TTC549 (cell line): ENCODE measurements around the gene TTC6.

Source experiments
- FAIRE-seq: peaks from 2 replicates; lab custom pipeline; 2012; peaks lifted over from hg19 to GRCh38; lab: Jason Lieb, UNC

The TTC6 gene

DNA sequence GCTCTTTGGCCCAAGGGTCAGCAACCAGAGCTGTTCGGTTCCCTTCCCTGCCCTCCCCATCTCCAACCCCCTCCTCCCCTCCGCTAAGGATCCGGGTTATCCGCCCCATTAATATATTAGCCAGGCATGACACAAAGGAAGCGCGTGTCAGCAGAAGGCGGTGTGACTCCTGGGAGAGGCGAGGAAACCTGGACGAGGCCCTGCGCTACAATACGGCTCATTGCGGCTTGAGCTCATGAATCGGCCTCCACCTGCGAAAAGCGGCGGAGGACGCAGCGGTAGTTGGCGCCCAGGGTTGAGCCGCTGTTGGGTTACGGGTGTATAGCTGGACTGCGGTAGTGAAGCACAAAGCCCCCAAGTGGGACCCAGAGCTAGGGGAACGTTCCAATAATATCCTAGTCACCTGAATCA, 10.3 kb upstream of the TTC6 start:
- FAIRE-seq = no peak

DNA sequence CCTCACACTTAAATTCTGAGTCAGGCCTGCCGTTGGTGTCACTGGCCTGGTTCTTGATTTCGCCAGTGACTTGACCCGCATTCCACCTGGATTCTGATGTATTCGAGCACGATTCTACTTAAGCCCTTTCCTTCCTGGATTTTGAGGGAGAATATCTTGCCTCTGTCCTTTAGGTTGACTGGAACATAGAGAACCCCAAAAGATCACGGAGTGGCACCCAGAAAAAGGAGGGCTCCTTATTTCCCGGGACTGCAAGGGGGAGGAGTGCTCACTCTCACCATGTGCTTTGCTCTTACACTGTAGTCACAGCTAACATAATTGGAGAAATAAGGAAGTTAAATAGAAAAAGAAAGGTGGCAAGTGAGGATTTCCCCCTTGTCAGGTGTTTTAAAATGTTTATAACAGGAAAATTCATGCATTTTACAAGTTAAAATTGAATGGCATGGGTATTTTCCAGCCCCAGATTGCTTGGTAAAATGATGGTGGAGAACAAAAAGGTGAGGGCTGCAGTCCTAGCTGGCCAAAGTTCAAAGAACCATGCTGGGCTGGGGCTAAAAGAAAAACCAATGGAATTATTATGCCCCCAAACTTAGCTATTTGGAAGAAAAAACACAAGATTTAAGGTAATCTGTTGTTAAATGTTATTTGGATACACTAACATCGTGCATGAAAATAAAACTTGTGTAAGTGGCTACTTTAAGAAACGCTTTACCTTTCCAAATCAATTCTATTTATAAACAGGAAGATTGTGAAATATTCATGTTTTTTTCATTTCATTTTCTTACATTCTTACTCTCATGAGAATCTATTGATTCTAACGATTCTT, 9.2 kb upstream of the TTC6 start:
- FAIRE-seq = no peak

DNA sequence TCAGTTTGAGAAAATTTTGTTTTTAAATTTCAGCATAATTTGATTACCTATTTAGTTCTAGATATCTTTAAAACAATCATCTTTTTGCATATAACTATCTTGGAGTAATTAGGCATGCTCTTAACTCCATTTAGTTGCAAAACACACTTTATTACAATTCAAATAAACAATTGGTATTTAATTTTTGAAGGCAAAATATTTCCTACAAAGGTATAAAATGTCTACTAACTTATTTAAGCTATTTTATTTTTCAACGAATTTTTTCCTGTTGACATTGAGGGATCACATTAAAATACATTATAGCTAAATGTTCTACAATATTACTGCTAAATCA, 8.7 kb upstream of the TTC6 start:
- no peak for FAIRE-seq

DNA sequence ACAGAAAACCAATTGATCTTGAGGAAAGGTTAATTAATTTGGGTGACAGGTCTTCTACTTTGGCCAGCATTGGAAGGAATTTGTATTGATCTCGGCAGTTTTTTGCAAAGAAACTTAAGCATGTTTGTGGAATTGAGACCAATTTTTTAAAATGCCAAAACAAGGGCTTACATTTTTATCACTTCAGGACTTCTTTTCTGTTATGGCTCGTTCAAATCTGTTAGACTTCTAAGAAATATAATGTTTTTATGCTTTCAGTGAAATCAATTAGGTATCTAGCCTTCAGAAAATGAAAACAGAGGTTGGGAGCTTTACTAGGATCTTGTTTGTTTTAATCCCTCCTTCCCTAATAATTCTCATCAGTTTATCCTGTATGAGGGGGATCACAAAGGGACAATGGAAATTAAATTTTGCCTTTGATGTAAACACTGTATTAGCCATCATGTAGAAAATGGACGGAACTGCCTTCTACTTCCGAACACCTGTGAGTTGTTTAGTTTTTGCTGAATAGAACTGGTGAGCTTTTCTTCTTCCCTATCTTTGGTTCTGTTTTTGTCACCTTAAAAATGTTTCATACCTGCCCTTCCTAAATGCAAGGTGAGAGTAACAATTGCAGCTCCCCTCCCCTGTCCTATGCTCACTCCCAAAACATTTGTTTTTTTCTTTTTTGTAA, 8.2 kb upstream of the TTC6 start:
- FAIRE-seq = no peak

DNA sequence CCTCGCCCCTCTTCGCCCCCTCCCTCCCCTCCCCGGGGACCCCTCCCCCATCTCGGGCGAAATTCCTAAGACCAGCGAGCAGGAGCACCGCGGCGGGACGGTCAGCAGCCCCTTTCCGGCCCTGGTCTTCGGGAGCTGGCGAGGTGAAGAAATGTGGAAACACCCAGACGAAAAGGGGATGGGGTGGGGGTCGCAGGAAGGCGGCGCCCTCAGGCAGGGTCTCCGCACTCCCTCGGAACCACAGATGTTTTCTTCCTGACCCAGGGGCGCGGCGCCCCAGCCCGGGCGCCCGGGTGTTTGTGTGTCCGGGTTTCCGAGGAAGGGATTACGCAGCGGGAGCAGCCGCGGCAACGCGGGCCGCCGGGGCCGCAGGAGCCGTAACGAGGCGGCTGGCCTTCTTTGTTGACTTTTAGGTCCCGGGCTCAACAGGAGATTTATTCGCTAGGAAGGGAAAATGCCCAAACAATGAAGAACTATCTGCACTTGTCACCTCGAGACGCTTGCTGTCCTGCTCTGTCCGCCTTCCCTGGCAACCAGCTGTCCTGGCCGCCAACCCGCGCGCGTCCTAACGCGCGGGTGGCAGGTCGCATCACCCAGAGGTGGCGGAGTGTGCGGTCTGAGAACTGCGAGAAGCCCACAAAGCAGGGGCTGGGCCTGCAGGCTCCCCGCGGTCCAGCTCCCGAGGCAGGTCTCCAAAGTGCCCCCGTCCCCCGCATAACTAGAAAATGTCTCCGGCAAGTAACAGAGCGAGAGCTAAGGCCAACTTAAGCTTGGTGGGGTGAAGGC, 7.4 kb upstream of the TTC6 start:
- no peak for FAIRE-seq

DNA sequence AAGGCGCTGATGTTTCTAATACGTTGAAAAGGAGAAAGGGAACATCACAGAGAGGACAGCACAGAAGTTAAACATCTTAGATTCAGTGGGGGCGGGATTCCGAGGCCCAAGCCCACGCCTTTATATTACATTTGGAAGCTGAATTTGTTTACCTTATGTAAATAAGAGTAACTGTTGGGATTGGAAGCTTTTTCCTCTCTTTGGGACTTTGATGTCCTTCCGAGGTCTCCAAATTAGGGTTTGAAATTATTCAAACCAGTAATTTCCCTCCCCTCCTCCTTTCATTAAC, 6.8 kb upstream of the TTC6 start:
- no peak for FAIRE-seq

DNA sequence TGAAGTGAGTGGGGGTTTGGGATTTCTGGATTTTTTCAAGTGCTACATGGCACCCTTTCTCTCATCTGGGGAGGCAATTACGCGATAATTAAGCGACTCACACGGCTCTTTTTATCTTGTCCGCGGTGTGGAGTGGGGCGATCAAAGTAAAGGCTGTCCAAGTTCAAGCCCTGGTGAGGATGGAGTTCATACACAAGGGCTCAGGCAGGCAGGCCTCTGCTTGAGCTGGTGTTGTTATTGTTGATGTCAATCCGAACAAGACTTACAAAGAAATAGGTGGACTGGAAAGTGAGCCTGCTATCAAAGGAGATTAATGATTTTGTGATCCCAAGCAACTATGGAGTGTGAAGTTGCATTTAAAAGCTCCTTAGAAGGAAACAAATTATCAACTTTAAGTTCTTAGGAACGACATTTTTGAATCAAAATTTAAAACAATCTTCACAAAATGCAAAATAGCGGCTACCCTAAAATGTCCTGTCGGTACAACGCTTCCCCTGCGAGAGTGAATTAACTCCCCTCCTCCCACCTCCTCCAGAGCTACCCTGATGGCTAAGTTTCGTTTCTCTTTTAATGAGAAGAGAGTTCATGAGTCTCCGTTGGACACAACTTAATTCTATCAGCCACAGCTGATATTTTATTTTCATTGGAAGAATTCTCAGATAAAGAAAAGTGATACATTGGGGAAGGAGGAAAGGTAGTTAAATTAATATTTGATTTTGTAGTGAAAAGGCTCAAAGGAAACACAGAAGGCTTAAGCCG, 6.3 kb upstream of the TTC6 start:
- no peak for FAIRE-seq

DNA sequence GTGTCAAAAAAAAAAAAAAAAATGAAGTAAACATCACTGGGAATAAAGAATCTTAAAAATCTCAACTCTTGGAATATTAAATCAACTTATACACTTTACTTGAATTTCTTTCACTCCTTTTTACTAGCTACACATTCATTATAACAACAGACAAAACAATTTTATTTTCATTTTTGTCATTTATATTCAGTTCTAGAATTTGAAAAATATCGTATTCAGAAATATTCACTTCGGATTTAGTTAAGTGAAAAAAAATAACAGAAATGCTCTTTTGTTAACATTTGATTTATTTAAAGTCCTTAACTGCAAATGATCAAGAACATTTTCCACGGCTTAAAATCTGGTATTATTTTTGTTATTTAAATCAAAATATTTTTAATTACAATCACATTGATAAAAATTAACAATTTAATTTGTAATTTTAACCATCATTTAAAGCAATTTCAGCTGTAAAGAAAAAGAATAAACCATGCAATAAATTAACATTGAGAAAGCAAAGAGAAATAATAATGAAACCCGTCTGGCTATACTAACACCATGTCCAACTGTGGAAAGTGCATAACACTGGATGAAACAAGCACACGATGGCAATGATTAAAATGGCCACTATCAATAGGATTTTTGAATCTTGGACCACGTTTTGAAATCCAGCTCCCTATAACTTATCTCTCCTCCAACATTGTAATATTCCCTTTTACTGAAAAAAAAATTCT, 5.6 kb upstream of the TTC6 start:
- FAIRE-seq = peak; percentile 54

DNA sequence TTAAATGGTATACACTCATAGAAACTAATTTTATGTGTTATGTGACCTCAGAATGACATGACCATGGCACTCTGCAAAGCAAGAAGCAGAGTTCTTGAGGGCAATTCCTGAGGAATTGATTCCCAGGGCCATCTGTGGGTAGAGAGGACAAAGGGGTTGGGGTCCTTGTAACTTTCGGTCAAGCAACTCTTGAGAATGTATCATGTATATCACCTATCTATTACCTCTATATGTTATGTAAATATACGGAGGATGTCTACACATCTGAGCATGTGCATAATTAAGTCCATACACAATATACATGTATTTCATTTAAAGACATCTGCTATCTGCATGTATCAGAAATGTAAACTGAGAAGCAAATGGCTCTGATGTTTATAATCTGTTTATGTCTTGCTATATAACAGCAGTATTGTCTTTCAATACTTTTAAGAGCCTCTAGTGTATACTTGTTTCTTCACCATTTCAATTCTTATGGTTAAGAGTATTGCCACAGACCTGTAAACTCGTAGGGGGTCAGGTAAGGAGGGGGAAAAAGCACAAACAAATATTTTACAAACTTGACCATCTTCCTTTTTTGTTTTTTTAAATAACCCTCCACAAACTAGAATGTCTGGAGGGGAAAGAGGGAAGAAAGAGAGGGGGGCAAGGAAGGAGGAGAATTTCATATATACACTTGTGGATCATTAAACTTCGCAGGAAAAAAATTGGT, 4.8 kb upstream of the TTC6 start:
- no peak for FAIRE-seq

DNA sequence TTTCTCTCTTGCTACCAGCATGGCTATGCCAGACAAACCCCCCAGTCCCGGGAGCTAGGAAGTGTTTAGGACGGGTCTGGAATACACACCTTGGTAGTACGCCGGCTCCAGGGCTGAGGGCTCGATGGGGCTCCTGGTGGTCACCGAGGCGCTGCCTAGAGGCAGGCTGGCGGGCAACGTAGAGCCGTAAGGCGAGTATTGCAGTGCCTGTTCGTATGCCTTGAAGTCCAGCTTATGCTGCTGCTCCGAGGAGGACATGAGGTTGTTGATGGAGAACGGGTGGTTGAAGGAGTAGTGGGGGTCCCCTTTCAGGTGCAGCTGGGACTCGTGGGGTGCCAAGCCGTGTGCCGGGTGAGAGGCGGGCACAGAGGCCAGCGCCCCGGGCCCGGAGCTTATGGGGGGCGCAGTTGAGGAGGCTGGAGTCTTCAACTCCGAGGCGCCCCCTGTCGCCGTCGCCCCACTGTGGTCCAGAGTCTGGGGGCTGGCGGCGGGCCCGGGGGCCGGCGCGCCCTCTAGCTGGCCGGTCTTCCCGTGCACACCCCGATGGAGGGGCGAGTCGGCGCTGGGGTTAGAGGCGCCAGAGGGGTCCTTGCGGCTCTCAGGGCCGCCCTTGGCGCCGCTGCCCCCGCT, 4.0 kb upstream of the TTC6 start:
- FAIRE-seq = no peak

DNA sequence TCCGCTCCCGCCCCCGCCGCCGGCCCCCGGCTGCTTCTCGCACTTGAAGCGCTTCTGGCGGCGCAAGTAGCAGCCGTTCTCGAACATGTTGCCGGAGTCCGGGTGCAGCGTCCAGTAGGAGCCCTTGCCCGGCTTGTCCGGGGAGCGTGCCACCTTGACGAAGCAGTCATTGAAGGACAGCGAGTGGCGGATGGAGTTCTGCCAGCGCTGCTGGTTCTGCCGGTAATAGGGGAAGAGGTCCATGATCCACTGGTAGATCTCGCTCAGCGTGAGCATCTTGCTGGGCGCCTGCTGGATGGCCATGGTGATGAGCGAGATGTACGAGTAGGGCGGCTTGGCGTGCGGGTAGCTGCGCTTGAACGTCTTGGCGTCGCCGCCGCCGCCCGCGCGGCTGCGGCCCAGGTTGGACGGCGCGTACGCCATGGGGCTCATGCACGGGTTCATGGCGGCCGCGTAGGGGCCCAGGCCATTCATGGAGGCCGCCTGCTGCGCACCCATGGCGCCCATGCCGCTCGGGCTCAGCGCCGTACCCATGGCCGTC, 3.4 kb upstream of the TTC6 start:
- FAIRE-seq = no peak

DNA sequence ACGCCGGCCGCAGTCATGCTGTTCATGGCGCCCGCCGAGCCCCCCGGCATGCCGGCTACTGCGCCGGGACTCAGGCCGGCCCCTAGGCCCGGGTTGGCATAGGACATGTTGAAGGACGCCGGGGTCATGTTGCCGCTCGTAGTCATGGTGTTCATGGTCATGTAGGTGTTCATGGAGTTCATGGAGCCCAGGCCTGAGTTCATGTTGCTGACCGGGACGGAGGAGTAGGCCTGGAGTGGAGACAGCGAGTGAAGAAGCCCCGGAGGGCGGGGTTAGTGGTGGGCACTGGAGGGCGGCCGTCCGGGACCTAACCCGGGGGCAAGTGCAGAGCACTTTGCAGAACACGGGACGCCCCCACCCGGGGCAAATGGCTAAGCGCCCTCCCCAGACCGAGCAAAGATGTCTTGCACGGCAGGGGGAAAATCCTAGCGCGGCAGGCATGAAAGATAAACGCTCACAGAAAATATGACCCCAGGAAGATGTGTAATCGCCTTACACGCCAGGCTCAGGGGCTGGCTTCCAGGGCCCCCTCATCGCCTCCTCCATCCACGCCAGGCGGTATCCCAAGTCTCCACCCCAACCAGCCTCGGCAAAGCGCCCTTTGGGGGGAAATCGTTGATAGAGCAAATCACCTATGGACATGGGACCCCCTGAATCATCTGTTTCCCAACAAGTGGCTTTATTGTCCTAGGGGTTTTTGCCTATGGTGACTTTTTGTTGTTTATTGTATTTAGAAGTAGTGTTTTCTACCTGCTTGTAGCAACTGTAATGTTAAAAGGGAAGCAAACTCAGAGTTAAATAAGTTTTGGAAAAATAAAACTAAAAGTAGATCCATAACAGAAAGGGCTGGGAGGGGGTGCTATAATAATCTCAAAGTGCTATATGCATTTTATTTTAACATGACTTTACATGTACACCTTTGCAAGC, 2.7 kb upstream of the TTC6 start:
- no peak for FAIRE-seq

DNA sequence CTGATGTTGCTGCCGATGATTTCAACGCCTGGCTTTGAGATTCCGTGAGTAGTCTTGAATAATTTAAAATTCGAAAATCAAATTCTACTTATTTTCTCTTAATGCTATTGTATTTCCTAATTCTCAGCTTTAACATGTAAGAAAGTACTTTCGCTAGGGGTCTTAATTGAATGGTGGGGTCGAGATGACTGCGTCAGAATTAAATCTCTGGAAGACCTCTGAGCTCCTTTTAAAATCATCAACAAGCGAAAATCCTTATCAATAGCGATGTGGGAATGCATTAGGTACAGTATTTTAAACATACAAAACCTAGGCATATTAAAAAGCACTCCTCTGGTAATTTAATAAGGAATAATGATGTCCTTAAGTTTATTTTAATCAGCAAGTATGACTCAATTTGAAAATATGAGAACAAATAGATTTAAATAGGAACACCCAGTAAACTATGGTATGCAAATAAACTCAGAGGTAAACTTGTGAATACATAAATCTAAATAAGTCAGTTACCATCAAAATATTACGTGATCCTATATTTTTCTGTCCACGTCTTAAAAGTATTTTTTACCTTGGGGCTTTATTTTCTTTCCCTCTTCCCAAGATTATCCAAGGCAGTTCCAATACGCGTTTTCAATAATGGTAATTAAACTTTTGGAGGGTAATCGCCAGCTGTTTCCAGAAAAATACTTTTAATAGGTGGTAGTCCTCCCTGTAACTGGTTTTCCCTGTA, 1.8 kb upstream of the TTC6 start:
- no peak for FAIRE-seq

DNA sequence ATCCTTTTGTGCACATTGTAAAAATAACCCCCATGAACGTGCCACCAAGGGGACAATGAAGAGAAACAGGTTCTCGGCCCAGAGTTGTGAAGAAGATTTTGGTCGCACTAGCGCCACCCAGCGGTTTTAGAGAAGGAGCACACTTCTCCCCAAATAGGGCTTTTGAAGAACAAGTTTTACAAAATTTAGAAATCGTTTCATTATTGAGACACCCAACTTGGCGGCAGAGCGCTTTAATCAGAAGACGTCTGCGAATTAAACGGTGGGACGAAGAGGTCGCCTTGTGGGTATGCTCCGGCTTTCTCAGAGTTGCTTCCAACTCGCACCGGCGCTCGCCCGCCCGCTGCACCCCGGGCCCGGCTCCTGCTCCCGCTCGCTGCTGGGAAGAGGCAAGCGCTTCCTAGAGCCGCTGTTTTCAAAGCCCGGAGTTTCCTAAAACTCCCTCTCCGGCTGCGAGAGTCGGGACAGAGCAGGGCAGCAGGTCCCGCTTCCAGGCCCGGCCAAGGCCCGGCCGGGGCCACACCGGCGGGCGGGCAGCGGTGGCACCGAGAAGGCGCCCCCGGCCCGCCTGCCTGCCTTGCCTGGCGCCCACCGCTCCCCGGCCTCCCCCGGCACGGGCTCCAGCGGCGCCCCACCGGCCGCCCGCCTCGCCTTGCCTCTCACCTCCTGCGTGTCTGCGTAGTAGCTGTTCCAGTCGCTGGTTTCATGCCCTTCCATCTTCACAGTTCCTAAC, 1.0 kb upstream of the TTC6 start:
- no peak for FAIRE-seq

DNA sequence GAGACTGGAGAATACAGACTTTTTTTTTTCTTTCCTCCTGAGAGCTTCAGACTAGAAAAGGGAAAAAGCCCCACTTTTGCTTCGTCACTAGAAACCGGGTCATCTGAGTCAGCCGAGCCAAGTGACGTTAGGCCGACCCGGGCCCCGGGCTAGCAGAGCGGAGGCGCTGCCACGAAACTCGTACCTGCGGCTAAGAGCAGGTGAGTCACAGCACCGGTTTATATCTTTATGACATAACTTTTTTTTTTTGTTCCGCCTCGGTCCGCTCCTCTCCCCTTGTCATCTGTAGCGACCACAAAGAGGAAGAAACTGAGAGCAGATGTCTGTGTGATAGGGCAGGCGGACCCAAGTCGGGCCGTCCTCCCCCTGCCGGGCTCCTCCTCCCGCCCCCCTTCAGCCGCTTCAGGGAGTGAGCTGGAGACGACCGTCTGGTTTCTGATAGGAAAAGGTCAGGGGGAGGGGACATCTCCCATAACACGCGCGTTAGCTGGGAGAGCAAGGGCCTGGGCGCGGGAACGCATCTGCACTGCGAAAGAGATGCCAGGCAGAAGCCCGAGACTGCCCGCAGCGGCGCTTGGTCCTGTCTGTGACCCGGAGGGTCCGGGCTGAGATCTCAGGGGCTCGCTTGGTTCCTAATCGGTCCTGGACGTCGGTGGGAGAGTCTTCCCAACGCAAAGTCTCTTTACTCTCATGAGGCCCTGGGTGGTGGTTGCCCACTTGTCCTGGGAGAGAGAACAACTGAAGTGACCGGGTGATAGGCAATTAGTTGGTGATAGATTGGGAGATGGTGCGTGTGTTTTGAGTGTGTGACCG, 586 bp downstream of the TTC6 start:
- FAIRE-seq = no peak

DNA sequence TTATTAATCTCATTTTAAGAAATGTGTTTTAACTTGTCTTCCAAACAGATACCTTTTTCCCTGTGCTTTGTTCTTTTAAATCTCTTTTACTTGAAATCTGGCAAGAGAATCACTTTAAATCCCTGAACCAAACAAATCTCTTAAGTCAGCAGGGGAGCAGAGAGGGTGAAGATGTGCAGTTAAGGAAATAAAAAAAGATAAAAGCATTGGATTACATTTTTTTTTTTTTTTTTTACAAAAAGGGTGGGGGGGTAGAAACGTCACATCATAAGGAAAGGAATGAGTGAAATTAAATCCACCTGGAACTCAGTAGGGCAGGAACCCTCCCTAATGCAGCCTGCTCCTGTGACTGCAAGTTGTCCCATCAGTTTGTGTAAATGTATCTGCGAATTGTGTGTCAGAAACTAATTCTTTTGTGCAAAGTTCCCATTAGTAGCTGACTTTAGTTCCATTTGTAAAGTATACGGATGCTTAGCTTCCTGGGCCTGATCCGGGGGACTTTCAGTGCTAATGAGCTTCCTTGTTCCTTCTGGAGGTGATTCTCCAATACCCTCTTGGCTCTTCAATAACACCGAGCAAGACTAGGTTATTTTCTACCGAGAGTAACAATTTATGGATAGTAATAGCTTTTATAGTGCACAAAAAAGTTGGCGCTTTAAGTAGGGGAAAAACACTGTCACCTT, 1.5 kb downstream of the TTC6 start:
- no peak for FAIRE-seq

DNA sequence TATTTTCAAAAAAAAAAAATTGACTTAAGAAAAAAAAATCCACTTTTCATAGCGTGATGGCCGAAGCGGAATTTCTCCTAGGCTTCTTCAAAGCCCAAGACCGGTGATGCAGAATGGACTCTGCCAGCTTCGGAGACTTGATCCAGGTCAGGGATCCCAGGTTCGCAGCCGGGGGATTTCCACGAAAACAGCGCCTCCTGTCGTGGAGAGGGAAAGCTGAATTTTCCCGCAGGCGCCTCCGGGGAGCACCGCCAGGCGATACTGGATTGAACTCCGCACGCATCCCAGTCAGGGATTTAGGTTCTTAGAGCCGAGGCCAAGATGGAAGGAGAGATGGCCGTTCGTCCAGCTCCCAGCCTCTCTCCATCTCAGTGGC, 2.1 kb downstream of the TTC6 start:
- FAIRE-seq = no peak
